Activated CD8-positive, alpha-beta memory T cell treated with anti-CD3 and anti-CD28 coated beads for 48 hours (primary cell): ENCODE data around the gene PAFAH1B1.
"Not testable (repeated sequence)": the region's sequence is repeated elsewhere in the genome, so short reads cannot be mapped to it uniquely, and the experiment has no call there.

ENCODE experiments used
- DNase-seq, 3 experiments: peaks; one replicate each; pipeline ENCODE4 v3.0.0-alpha.2; 2020; ENCODE audit warnings: low read depth in 2 of 3, low spot score in 2 of 3

Gene PAFAH1B1

GRCh38 chr17:2592971-2593820, at the start of gene PAFAH1B1:
Gene PAFAH1B1, plus strand, starts transcription at chr17:2593654. Its CDS starts 44,635 bp downstream, at chr17:2638289.
- DNase-seq: peak; percentile 84 to 95 (median 85)

DNA sequence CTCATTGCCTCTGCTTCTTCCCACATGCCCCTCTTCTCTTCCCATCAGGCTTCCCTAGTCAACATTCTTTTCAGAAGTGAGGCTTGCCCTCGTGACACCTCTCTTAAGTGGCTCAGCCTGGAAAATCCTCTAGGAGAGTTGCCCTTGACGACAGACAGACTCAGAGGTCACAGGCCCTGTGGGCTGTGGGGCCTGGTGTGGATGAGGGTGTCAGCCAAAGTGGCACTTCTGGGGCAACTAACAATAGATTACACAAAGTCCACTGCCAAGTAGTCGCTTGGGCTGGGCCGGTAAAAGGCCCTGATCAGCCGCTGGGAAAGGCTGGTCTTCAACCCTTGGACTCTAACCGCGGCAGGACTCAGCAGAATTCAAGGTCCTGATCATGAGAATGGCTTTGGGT, 48.1 kb upstream of the PAFAH1B1 start:
- DNase-seq: no peak

GRCh38 chr17:2547176-2547575, 46.3 kb upstream of the PAFAH1B1 start:
- DNase-seq: no peak

DNA sequence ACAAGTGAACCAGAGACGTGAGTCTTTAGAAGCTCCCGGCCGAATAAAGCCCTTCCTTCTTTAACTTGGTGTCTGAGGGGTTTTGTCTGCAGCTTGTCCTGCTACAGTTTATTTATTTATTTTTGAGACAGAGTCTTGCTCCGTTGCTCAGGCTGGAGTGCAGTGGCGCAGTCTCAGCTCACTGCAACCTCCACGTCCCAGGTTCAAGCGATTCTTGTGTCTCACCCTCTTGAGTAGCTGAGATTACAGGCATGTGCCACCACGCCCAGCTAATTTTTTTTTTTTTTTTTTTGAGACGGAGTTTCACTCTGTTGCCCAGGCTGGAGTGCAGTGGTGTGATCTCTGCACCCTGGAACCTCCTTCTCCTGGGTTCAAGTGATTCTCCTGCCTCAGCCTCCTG, 45.4 kb upstream of the PAFAH1B1 start:
- DNase-seq: not testable (repeated sequence)

- no peak for DNase-seq
Measured at GRCh38 chr17:2549392-2550211, 43.9 kb upstream of the PAFAH1B1 start.

GRCh38 chr17:2551493-2551892, 42.0 kb upstream of the PAFAH1B1 start:
- DNase-seq: no peak

DNA sequence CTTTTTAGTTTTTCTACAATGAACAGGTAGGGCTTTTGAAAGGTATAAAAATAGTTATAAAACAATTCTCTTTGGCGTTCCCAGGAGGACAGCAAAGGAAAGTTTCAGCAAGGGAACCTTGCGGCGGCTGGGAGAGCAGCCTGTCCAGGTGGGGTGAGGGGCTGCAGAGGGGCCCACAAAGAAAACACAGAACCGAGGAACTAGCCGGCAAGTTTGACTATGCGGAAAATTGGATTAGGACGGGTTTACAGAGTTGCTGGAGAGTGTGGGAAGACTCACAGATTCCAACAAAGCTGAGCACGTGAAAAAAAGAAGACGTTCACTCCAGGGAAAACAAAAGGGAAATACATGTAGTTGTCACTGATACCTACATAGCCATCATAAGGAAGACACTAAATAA, 41.5 kb upstream of the PAFAH1B1 start:
- DNase-seq: no peak

DNA sequence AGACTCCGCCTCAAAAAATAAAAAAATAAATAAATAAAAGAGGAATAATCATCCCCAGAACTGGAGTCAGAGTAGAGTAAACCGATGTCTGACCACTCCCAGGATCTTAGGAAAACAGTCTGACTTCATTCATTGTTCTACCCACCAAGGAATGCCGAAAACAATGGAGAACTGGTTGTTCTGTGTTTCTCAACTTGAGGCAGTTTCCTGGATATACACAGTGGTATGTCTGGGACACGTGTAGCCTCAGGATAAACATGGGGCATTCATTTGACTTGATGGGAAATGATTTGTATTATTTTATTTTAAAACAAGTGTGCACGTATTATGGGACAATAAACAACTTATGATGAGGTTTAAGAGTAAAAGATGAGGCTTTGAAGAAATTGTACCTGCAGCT, 32.8 kb upstream of the PAFAH1B1 start:
- DNase-seq: no peak

DNA sequence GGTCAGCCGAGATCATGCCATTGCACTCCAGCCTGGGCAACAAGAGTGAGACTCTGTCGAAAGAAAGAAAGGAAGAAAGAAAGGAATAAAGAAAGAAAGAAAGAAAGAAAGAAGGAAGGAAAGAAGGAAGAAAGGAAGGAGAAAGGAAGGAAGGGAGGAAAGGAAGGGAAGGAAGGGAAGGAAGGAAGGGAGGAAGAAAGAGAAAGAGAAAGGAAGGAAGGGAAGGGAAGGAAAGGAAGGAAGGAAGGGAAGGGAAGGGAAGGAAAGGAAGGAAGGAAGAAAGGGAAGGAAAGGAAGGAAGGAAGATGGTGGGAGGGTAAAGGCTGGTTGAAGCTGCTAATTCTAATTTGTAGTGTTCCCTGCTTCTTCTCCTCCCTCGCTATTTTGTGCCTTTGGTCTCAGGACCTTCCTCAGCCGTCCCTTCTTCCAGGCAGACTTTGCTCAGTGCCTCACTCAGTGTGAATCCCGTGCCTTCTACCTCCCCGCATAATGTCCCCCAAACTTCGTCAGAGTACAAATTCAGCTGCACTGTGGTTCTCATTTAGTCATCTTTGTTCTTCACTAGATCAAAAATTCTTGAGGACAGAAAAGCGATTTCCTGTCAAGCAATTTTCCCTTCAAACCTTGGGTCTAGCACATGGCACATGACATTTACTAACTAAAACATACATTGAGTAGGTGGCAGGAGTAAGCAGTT, 31.1 kb upstream of the PAFAH1B1 start:
- DNase-seq: no peak

GRCh38 chr17:2563061-2563460, 30.4 kb upstream of the PAFAH1B1 start:
- DNase-seq: no peak

DNA sequence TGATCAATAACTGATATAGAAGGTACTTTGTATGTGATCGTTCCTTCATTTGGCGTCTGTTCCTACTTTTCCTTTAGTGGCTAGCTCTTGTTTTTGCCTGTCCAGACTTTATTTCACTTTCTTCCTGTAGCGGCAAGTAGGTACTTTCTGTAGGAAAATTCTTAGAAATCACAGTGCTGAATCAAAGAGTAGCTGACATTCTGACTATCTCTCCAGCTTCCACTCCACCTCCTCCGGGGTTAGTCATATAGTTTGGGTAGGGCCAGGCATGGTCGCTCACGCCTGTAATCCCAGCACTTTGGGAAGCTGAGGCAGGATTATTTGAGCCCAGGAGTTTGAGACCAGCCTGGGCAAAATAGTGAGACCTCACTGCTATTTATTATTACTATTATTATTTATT, 29.9 kb upstream of the PAFAH1B1 start:
- no peak for DNase-seq

GRCh38 chr17:2564877-2565276, 28.6 kb upstream of the PAFAH1B1 start:
- no peak for DNase-seq

- DNase-seq: no peak
Measured at GRCh38 chr17:2566056-2566455, 27.4 kb upstream of the PAFAH1B1 start.

GRCh38 chr17:2571523-2572303, 21.7 kb upstream of the PAFAH1B1 start:
- DNase-seq: no peak

DNA sequence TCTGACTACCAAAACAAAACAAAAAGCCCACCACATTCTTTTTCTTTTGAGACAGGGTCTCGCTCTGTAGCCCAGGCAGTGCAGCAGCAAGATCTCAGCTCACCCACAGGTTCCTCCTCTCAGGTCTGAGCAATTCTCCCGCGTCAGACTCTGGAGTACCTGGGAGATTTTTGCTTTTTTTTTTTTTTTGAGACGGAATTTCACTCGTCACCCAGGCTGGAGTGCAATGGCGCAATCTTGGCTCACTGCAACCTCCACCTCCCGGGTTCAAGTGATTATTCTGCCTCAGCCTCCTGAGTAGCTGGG, 21.2 kb upstream of the PAFAH1B1 start:
- DNase-seq: not testable (repeated sequence)

DNA sequence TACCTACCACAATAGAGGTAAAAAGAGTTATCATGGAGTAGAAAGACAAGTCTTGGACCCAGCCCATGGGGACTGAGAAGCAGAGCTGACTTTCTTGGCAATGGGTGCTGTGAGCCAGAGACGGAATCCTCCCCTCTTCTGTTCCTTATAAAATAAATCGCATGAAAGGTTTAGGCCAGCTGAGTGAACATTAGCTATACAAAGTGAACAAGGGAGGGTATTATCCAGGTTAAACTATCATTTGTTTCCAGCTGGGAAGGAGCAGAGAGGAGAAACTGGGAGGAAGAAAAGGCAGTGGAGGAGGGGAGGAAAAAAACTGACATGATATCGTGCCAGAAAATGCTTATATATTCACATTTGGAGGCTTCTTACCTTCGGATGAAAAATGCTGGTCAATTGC, 13.3 kb upstream of the PAFAH1B1 start:
- no peak for DNase-seq

GRCh38 chr17:2580661-2581060, 12.8 kb upstream of the PAFAH1B1 start:
- DNase-seq: no peak

GRCh38 chr17:2582493-2582892, 11.0 kb upstream of the PAFAH1B1 start:
- DNase-seq: no peak

- no peak for DNase-seq
Measured at GRCh38 chr17:2591040-2591640, 2.3 kb upstream of the PAFAH1B1 start.
